RWPE2 (cell line): ENCODE measurements around the gene NSL1.
"Not testable (repeated sequence)": the region's sequence is repeated elsewhere in the genome, so short reads cannot be mapped to it uniquely, and the experiment has no call there.

Experiments used
- ATAC-seq: fragments of 200-7000 bp; cut with Tn5 transposase; 3 replicates; pipeline ENCODE4 v1.9.1; 2021; ENCODE audit warnings: low read depth
- DNase-seq: peaks from one replicate; pipeline ENCODE4 v3.0.0-alpha.2; 2020; ENCODE audit warnings: low spot score
- H3K27ac ChIP-seq: fragments of 450-650 bp; 2 replicates; pipeline ENCODE4 v1.5.1; 2017; ENCODE audit warnings: mild to moderate bottlenecking; ENCODE audit not compliant: poor library complexity, severe bottlenecking
- H3K27me3 ChIP-seq: fragments of 250-450 bp; sonication (Bioruptor Pico); 2 replicates; pipeline ENCODE4 v1.5.1; 2021; ENCODE audit warnings: mild to moderate bottlenecking, moderate library complexity; ENCODE audit not compliant: insufficient read depth, poor library complexity, severe bottlenecking
- H3K36me3 ChIP-seq: fragments of 250-450 bp; sonication (Bioruptor Pico); 2 replicates; pipeline ENCODE4 v1.5.1; 2020; ENCODE audit warnings: low read depth, mild to moderate bottlenecking, moderate library complexity
- H3K4me1 ChIP-seq: fragments of 250-450 bp; sonication (Bioruptor Pico); 2 replicates; pipeline ENCODE4 v1.5.1; 2021; ENCODE audit warnings: mild to moderate bottlenecking, moderate library complexity; ENCODE audit not compliant: insufficient read depth, poor library complexity, severe bottlenecking
- H3K4me3 ChIP-seq: fragments of 250-450 bp; sonication (Bioruptor Pico); 2 replicates; pipeline ENCODE4 v1.5.1; 2021; ENCODE audit warnings: mild to moderate bottlenecking, moderate library complexity; ENCODE audit not compliant: severe bottlenecking
- H3K9me3 ChIP-seq: fragments of 250-450 bp; sonication (Bioruptor Pico); 2 replicates; pipeline ENCODE4 v1.5.1; 2021; ENCODE audit warnings: mild to moderate bottlenecking, moderate library complexity; ENCODE audit not compliant: severe bottlenecking
- CTCF ChIP-seq: fragments of 450-650 bp; IDR thresholded peaks from one replicate; pipeline ENCODE4 v1.5.1; 2017; ENCODE audit warnings: mild to moderate bottlenecking, moderate library complexity; ENCODE audit not compliant: poor library complexity, severe bottlenecking

NSL1 gene

GRCh38 chr1:212791676-212792395 is at the start of gene NSL1, which contains the start of gene TATDN3:
TSS of gene NSL1 (minus strand) at chr1:212791777. CDS start at chr1:212791763, 14 bp downstream.
TSS of gene TATDN3 (plus strand) at chr1:212791894. CDS start at chr1:212791922, 28 bp downstream.
- DNase-seq (peak; percentile 31), ATAC-seq (peak; percentile 93)

DNA sequence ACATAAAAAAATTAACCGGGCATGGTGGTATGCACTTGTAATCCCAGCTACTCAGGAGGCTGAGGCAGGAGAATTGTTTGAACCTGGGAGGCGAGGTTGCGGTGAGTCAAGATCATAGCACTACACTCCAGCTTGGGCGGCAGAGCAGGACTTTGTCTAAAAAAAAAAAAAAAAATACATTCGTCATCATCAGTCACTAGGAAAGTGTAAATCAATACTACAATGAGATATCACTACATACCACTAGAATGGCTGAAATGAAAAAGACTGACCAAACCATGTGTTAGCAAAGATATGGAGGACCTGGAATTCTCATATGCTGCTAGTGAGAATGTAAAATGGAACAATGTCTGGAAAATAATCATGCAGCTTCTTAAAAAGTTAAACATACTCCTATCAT is 46.6 kb upstream of the NSL1 start:
- H3K4me1 ChIP-seq = no peaks in the 10 kb centered on the region
- DNase-seq (no peak), ATAC-seq (no peak)
- H3K27me3 ChIP-seq = no peaks in the 10 kb centered on the region
- no peaks in the 10 kb centered on the region for H3K36me3 ChIP-seq
- no peak for TF ChIP-seq CTCF
- H3K27ac ChIP-seq = no peak overlapping the region
- no peak overlapping the region for H3K4me3 ChIP-seq
- H3K9me3 ChIP-seq = no peaks in the 10 kb centered on the region

More at GRCh38 chr1:212791676-212792395, at the start of gene NSL1, which contains the start of gene TATDN3:
- Histone ChIP-seq H3K4me3 (peak within 1 kb of the TSS; percentile 92), H3K27ac (peak within 1 kb of the TSS; percentile 43), H3K36me3 (peaks cover 5% of the 10 kb centered on the region; the same call in 1 of the 2 replicates), H3K4me1 (no peaks in the 10 kb centered on the region), H3K27me3 (no peaks in the 10 kb centered on the region), H3K9me3 (no peaks in the 10 kb centered on the region)
- TF ChIP-seq CTCF = no peak

DNA sequence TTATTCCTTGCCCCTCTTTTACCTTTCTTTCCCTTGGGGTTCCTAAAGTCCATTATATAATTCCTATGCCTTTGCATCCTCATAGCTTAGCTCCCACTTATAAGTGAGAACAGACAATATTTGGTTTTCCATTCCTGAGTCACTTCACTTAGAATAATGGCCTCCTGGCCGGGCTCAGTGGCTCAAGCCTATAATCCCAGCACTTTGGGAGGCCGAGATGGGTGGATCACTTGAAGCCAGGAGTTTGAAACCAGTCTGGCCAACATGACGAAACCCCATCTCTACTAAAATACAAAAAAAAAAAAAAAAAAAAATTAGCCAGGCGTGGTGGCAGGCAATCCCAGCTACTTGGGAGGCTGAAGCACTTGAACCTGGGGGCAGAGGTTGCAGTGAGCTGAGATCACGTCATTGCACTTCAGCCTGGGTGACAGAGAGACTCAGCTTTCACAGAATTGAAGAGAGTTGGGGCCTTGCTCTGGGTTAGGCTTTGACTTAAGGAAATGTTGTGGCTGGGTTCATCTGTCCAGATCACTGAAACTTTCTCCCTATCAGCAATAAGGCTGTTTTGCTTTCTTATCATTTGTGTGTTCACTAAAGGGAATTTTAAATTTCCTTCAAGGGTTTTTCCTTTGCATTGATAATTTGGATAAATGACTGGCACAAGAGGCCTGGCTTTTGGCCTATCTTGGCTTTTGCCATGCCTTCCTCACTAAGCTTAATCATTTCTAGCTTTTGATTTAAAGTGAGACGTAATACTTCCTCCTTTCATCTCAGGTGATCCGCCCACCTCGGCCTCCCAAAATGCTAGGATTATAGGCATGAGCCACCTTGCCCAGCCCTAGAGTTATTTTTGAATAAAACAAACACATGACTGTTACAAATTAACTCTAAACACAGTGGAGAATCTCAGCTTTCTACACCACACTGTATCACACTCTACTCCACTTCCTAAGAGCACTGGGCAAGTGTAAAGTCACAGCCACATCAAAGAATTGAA is 41.9 kb upstream of the NSL1 start:
- ATAC-seq, H3K4me1 ChIP-seq, H3K27ac ChIP-seq, H3K36me3 ChIP-seq, DNase-seq, H3K9me3 ChIP-seq, H3K27me3 ChIP-seq, H3K4me3 ChIP-seq: not testable (repeated sequence)

GRCh38 chr1:212828395-212828794 is 36.8 kb upstream of the NSL1 start:
- no peaks in the 10 kb centered on the region for H3K9me3 ChIP-seq
- no peaks in the 10 kb centered on the region for H3K27me3 ChIP-seq
- DNase-seq (no peak), ATAC-seq (no peak)
- H3K4me1 ChIP-seq = no peaks in the 10 kb centered on the region
- H3K36me3 ChIP-seq = no peaks in the 10 kb centered on the region
- no peak overlapping the region for H3K27ac ChIP-seq
- H3K4me3 ChIP-seq = no peak overlapping the region
- no peak for TF ChIP-seq CTCF

- Histone ChIP-seq H3K27ac (no peak overlapping the region), H3K4me1 (no peaks in the 10 kb centered on the region), H3K27me3 (no peaks in the 10 kb centered on the region), H3K4me3 (no peak overlapping the region), H3K9me3 (no peaks in the 10 kb centered on the region), H3K36me3 (no peaks in the 10 kb centered on the region)
- DNase-seq = no peak
- ATAC-seq = no peak
- no peak for TF ChIP-seq CTCF
These were observed 36.3 kb upstream of the NSL1 start for GRCh38 chr1:212827831-212828278.
